Measurements from ENCODE around the gene PYY. TPM values are rescaled to one million over a fixed set of nuclear protein-coding genes. Genes with fewer than 3 reads are reported as not detected.
"Not testable (repeated sequence)": the region's sequence is repeated elsewhere in the genome, so short reads cannot be mapped to it uniquely, and the experiment has no call there.

PYY gene
- total RNA-seq, 4 donors from 2014 or later, result not detected

DNA sequence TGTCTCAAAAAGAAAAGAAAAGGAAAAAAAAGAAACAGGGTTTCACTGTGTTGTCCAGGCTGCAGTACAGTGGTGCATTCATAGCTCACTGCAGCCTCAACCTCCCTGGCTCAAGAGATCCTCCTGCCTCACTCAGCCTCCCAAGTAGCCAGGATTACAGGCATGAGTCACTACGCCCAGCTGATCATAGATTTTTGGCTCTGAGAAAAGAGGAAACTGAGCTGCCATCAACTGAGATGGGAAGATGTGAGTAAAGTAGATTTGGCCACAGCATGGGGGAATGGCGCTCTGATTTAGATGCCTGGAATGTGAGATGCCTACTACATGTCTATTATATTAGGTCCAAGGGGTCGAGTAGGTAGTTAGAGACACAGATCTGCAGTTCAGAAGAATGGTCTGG is 44.8 kb upstream of the PYY start:
- TF ChIP-seq, protein P1, sequence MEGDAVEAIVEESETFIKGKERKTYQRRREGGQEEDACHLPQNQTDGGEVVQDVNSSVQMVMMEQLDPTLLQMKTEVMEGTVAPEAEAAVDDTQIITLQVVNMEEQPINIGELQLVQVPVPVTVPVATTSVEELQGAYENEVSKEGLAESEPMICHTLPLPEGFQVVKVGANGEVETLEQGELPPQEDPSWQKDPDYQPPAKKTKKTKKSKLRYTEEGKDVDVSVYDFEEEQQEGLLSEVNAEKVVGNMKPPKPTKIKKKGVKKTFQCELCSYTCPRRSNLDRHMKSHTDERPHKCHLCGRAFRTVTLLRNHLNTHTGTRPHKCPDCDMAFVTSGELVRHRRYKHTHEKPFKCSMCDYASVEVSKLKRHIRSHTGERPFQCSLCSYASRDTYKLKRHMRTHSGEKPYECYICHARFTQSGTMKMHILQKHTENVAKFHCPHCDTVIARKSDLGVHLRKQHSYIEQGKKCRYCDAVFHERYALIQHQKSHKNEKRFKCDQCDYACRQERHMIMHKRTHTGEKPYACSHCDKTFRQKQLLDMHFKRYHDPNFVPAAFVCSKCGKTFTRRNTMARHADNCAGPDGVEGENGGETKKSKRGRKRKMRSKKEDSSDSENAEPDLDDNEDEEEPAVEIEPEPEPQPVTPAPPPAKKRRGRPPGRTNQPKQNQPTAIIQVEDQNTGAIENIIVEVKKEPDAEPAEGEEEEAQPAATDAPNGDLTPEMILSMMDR (IDR thresholded peaks at IDR 0.05), result no peak
- no peak for ATAC-seq (ENCODE audit: low FRiP score)
- no peak for DNase-seq (ENCODE audit: low spot score)

DNA sequence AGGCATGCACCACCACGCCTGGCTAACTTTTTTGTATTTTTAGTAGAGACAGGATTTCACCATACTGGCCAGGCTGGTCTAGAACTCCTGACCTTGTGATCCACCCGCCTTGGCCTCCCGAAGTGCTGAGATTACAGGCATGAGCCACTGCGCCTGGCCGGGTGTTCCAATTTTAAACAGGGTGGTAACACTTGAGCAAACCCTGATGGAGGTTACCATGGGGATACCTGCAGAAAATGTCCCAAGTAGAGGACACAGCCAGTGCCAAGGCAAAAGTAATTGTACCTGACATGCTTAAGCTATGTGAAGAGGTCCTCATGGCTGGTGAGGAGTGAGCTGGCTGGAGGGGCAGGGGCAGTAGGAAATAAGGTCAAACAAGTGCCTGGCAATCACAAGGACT is 43.4 kb upstream of the PYY start:
- not testable (repeated sequence) for ATAC-seq (ENCODE audit: low FRiP score); DNase-seq (ENCODE audit: low spot score)

DNA sequence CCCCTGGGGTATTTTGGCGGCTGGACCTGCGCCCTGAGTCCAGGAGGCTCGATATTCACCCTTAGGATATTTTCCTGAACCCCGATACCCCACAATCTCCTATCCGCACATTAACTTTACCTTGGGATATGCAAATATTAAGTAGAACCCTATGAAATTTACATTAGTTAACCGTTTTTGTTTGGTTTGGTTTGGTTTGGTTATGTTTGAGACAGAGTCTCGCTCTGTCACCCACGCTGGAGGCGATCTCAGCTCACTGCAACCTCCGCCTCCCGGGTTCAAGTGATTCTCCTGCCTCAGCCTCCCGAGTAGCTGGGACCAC is 41.4 kb upstream of the PYY start:
- TF ChIP-seq, protein P1 (IDR thresholded peaks at IDR 0.05), result no peak
- ATAC-seq (ENCODE audit: low FRiP score), result no peak
- DNase-seq (ENCODE audit: low spot score), result no peak

DNA sequence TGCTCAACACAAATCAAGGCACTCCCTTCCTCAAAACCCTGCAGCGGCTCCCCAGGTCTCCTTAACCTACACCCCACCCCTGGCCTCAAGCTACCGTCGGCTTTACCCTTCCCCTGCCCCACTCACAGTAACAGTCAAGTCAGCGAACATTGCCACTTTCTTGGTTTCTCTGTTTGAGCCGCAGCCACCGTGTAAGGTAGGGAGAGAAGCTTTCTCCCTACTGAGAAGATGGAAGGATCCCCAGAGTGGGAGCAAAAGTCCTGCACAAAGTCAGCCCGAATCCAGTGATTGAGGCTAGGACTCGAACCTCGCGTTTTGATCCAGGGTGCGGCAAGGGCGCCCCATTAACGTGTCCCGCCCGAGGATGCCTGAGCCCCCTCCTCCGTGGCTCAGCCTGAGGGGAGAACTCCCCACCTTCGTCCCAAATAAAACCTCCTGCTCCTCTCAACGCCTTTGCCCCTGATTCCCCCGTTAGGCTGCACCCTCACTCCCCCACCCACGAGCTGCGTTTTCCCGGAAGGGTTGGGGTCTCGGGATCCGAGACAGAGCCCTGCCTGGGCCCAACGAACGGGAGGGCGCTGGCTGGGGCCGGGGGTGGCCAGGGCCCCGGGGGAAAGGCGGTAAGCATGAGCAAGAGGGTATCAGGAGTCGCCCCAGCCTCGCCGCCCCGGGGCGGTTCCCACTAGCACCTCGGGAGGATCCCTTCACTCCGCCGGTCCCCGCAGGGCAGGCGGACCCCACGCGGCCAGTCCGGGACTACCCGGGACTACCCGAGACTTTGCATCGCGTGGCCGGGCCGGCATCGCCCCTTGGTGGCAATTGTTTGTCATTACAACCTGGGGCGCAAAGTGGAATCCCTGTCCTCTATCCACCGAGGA is 40.8 kb upstream of the PYY start:
- ATAC-seq (ENCODE audit: low FRiP score), result peak; percentile 92
- DNase-seq (ENCODE audit: low spot score), result no peak
- TF ChIP-seq, protein P1 (IDR thresholded peaks at IDR 0.05), result no peak

GRCh38 chr17:43992641-43993040 is 38.9 kb upstream of the PYY start:
- DNase-seq (ENCODE audit: low spot score) (no peak), ATAC-seq (ENCODE audit: low FRiP score) (no peak)
- TF ChIP-seq, protein P1 (IDR thresholded peaks at IDR 0.05), result no peak

GRCh38 chr17:43988301-43988700 is 34.6 kb upstream of the PYY start:
- TF ChIP-seq, protein P1 (IDR thresholded peaks at IDR 0.05), result no peak

DNA sequence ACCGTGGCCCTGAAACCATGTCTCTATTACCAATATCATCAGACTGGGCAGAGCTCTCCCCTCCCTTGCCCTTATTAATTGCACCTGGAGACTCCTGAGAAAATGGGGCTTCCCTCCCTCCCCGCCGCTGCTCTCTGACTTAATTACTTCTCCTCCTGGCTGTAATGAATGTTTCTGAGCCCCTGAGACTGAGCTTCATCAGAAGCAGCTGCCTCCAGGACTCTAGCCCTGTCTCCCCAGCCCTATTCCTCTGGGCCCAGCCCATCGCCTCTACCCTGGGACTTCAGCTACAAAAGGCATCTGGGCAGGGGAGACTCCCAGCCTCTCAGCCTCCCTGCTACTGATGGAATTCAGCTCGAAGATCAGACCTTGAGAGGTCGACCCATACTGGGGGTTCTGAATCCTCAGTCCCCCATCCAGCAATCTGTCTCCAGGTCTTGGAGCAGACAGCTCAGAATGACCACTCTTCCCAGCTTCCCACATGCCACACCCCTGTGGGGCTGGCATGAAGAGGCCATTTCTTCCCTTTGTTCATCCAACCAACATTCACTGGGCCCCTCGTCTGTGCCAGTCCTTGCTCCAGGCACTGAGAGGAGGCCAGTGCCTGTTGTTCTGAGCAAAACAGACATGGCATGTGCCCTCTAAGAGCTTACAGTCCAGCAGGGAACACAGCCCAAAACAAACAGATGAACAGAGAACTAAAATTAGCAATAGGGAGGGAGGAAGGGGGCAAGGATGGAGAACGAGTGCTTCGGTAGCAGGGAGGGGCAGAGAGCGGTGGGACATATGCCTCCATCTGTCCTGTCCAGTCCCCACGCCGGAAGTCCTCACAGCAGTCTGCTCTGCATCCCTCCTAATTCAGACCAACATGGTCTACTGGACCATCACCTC is 33.6 kb upstream of the PYY start:
- TF ChIP-seq, protein P1 (IDR thresholded peaks at IDR 0.05), result no peak
- ATAC-seq (ENCODE audit: low FRiP score) (no peak), DNase-seq (ENCODE audit: low spot score) (no peak)

More at GRCh38 chr17:43988301-43988700, 34.6 kb upstream of the PYY start:
- DNase-seq (ENCODE audit: low spot score), result no peak
- ATAC-seq (ENCODE audit: low FRiP score), result no peak

Measured in omental fat pad (tissue), 4 donors.